Neural progenitor cell (in vitro differentiated cells): ENCODE data around the gene IL20RA.
"Not testable (repeated sequence)": the region's sequence is repeated elsewhere in the genome, so short reads cannot be mapped to it uniquely, and the experiment has no call there.

Experiments
- EZH2 ChIP-seq: fragments of 200-600 bp; sonication (generic); IDR thresholded peaks from 2 replicates; pipeline ENCODE4 v1.6.1; 2017; ENCODE audit warnings: antibody characterized with exemption, mild to moderate bottlenecking, moderate library complexity
- EZH2phosphoT487 ChIP-seq: fragments of 200-600 bp; sonication (generic); IDR thresholded peaks from 2 replicates; pipeline ENCODE4 v1.6.1; 2017; ENCODE audit warnings: antibody characterized with exemption
- TF ChIP-seq, protein P1 (sequence below): fragments of 200-600 bp; sonication (generic); IDR thresholded peaks from 2 replicates; pipeline ENCODE4 v1.5.1; 2017; ENCODE audit warnings: antibody characterized with exemption, mild to moderate bottlenecking

DNA sequence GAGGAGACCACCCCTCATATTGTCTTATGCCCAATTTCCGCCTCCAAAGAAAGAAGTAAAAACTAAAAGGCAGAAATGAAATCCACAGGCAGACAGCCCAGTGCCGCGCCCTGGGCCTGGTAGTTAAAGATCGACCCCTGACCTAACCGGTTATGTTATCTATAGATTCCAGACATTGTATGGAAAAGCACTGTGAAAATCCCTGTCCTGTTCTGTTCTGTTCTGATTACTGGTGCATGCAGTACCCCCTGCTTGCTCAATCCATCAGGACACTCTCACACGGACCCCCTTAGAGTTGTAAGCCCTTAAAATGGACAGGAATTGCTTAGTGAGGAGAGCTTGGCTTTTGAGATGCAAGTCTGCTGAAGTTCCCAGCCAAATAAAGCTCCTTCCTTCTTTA is 84.8 kb downstream of the IL20RA start:
- TF ChIP-seq, protein P1, sequence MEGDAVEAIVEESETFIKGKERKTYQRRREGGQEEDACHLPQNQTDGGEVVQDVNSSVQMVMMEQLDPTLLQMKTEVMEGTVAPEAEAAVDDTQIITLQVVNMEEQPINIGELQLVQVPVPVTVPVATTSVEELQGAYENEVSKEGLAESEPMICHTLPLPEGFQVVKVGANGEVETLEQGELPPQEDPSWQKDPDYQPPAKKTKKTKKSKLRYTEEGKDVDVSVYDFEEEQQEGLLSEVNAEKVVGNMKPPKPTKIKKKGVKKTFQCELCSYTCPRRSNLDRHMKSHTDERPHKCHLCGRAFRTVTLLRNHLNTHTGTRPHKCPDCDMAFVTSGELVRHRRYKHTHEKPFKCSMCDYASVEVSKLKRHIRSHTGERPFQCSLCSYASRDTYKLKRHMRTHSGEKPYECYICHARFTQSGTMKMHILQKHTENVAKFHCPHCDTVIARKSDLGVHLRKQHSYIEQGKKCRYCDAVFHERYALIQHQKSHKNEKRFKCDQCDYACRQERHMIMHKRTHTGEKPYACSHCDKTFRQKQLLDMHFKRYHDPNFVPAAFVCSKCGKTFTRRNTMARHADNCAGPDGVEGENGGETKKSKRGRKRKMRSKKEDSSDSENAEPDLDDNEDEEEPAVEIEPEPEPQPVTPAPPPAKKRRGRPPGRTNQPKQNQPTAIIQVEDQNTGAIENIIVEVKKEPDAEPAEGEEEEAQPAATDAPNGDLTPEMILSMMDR, result not testable (repeated sequence)
- TF ChIP-seq EZH2, EZH2phosphoT487: not testable (repeated sequence)
